ENCODE data around the gene EPM2A.
"Not testable (repeated sequence)": the region's sequence is repeated elsewhere in the genome, so short reads cannot be mapped to it uniquely, and the experiment has no call there.

The EPM2A gene

GRCh38 chr6:145742472-145742871 is 7.2 kb upstream of the EPM2A start:
- H3K27ac Mint-ChIP-seq; H3K4me1 Mint-ChIP-seq; H3K36me3 Mint-ChIP-seq (ENCODE audit: low read depth); ATAC-seq; H3K9me3 Mint-ChIP-seq; H3K27me3 Mint-ChIP-seq; H3K4me3 Mint-ChIP-seq; DNase-seq: not testable (repeated sequence)

- not testable (repeated sequence) for H3K27ac Mint-ChIP-seq; H3K4me3 Mint-ChIP-seq; DNase-seq; H3K27me3 Mint-ChIP-seq; ATAC-seq; H3K36me3 Mint-ChIP-seq (ENCODE audit: low read depth); H3K9me3 Mint-ChIP-seq
- peaks cover 19% of the 10 kb centered on the region for H3K4me1 Mint-ChIP-seq
Observed at GRCh38 chr6:145739685-145740084, 4.4 kb upstream of the EPM2A start.

- ATAC-seq: no peak
- Mint-ChIP-seq H3K4me1 (peaks cover 28% of the 10 kb centered on the region), H3K27ac (no peak overlapping the region), H3K27me3 (no peaks in the 10 kb centered on the region), H3K36me3 (ENCODE audit: low read depth) (peaks cover 4% of the 10 kb centered on the region), H3K4me3 (no peak overlapping the region), H3K9me3 (peaks cover 7% of the 10 kb centered on the region)
- no peak for DNase-seq
Observed at GRCh38 chr6:145738265-145738664, 2.9 kb upstream of the EPM2A start.

GRCh38 chr6:145736661-145737144 is 1.4 kb upstream of the EPM2A start:
- Mint-ChIP-seq H3K9me3 (peaks cover 7% of the 10 kb centered on the region), H3K4me3 (peak overlapping the region; percentile 91), H3K36me3 (ENCODE audit: low read depth) (peaks cover 4% of the 10 kb centered on the region), H3K27me3 (no peaks in the 10 kb centered on the region), H3K4me1 (peaks cover 33% of the 10 kb centered on the region), H3K27ac (peak overlapping the region; percentile 99)
- DNase-seq: no peak
- ATAC-seq: no peak

- DNase-seq (peak; percentile 82), ATAC-seq (peak; percentile 83)
- no peaks in the 10 kb centered on the region for H3K27me3 Mint-ChIP-seq
- H3K4me1 Mint-ChIP-seq: peaks cover 46% of the 10 kb centered on the region
- H3K9me3 Mint-ChIP-seq: peaks cover 9% of the 10 kb centered on the region
- peak overlapping the region; percentile 92 for H3K4me3 Mint-ChIP-seq
- H3K27ac Mint-ChIP-seq: peak overlapping the region; percentile 95
- H3K36me3 Mint-ChIP-seq (ENCODE audit: low read depth): peaks cover 9% of the 10 kb centered on the region
Observed at GRCh38 chr6:145734486-145735355, 599 bp downstream of the EPM2A start.

- H3K9me3 Mint-ChIP-seq: peaks cover 11% of the 10 kb centered on the region
- no peak for ATAC-seq
- no peak for DNase-seq
- peaks cover 18% of the 10 kb centered on the region for H3K36me3 Mint-ChIP-seq (ENCODE audit: low read depth)
- H3K4me1 Mint-ChIP-seq: peaks cover 46% of the 10 kb centered on the region
- H3K4me3 Mint-ChIP-seq: peak overlapping the region; percentile 92
- H3K27ac Mint-ChIP-seq: peak overlapping the region; percentile 46
- no peaks in the 10 kb centered on the region for H3K27me3 Mint-ChIP-seq
Observed at GRCh38 chr6:145733810-145734209, 1.5 kb downstream of the EPM2A start.

- ATAC-seq (no peak), DNase-seq (no peak)
- peaks cover 14% of the 10 kb centered on the region for H3K9me3 Mint-ChIP-seq
- H3K27ac Mint-ChIP-seq: no peak overlapping the region
- peaks cover 22% of the 10 kb centered on the region for H3K36me3 Mint-ChIP-seq (ENCODE audit: low read depth)
- H3K4me1 Mint-ChIP-seq: peaks cover 48% of the 10 kb centered on the region
- H3K27me3 Mint-ChIP-seq: no peaks in the 10 kb centered on the region
- no peak overlapping the region for H3K4me3 Mint-ChIP-seq
Observed at GRCh38 chr6:145733207-145733606, 2.1 kb downstream of the EPM2A start.

GRCh38 chr6:145731447-145731846 is 3.9 kb downstream of the EPM2A start:
- peaks cover 19% of the 10 kb centered on the region for H3K9me3 Mint-ChIP-seq

GRCh38 chr6:145729887-145730286 is 5.4 kb downstream of the EPM2A start:
- Mint-ChIP-seq H3K4me3 (no peak overlapping the region), H3K27me3 (no peaks in the 10 kb centered on the region), H3K9me3 (peaks cover 19% of the 10 kb centered on the region), H3K4me1 (peaks cover 36% of the 10 kb centered on the region), H3K27ac (no peak overlapping the region), H3K36me3 (ENCODE audit: low read depth) (peaks cover 28% of the 10 kb centered on the region)
- no peak for ATAC-seq
- DNase-seq: no peak

More at GRCh38 chr6:145731447-145731846, 3.9 kb downstream of the EPM2A start:
- Mint-ChIP-seq H3K4me1 (peaks cover 39% of the 10 kb centered on the region), H3K36me3 (ENCODE audit: low read depth) (peaks cover 26% of the 10 kb centered on the region), H3K27ac (peak overlapping the region; percentile 4), H3K4me3 (no peak overlapping the region), H3K27me3 (no peaks in the 10 kb centered on the region)
- DNase-seq: no peak
- ATAC-seq: no peak

- H3K4me3 Mint-ChIP-seq: no peak overlapping the region
- H3K27ac Mint-ChIP-seq: no peak overlapping the region
- peaks cover 25% of the 10 kb centered on the region for H3K36me3 Mint-ChIP-seq (ENCODE audit: low read depth)
- H3K4me1 Mint-ChIP-seq: peaks cover 28% of the 10 kb centered on the region
- peaks cover 22% of the 10 kb centered on the region for H3K9me3 Mint-ChIP-seq
- no peak for ATAC-seq
- no peaks in the 10 kb centered on the region for H3K27me3 Mint-ChIP-seq
- no peak for DNase-seq
Observed at GRCh38 chr6:145728444-145729385, 6.6 kb downstream of the EPM2A start.

- ATAC-seq (no peak), DNase-seq (no peak)
- peaks cover 25% of the 10 kb centered on the region for H3K36me3 Mint-ChIP-seq (ENCODE audit: low read depth)
- H3K9me3 Mint-ChIP-seq: peaks cover 26% of the 10 kb centered on the region
- peaks cover 26% of the 10 kb centered on the region for H3K4me1 Mint-ChIP-seq
- H3K27me3 Mint-ChIP-seq: no peaks in the 10 kb centered on the region
- H3K4me3 Mint-ChIP-seq: no peak overlapping the region
- H3K27ac Mint-ChIP-seq: no peak overlapping the region
Observed at GRCh38 chr6:145727817-145728388, 7.4 kb downstream of the EPM2A start.

- Mint-ChIP-seq H3K27me3 (no peaks in the 10 kb centered on the region), H3K4me1 (peaks cover 13% of the 10 kb centered on the region), H3K9me3 (peaks cover 30% of the 10 kb centered on the region), H3K36me3 (ENCODE audit: low read depth) (peaks cover 28% of the 10 kb centered on the region), H3K27ac (no peak overlapping the region), H3K4me3 (no peak overlapping the region)
- DNase-seq: no peak
- no peak for ATAC-seq
Observed at GRCh38 chr6:145725570-145725969, 9.8 kb downstream of the EPM2A start.

- Mint-ChIP-seq H3K27me3 (no peaks in the 10 kb centered on the region), H3K27ac (no peak overlapping the region), H3K4me1 (peaks cover 8% of the 10 kb centered on the region), H3K4me3 (no peak overlapping the region), H3K9me3 (peaks cover 19% of the 10 kb centered on the region), H3K36me3 (ENCODE audit: low read depth) (peaks cover 14% of the 10 kb centered on the region)
- DNase-seq (no peak), ATAC-seq (no peak)
Observed at GRCh38 chr6:145723646-145724045, 11.7 kb downstream of the EPM2A start.

GRCh38 chr6:145722190-145722589 is 13.1 kb downstream of the EPM2A start:
- peaks cover 2% of the 10 kb centered on the region for H3K4me1 Mint-ChIP-seq
- H3K36me3 Mint-ChIP-seq (ENCODE audit: low read depth): peaks cover 8% of the 10 kb centered on the region
- DNase-seq: no peak
- peaks cover 10% of the 10 kb centered on the region for H3K9me3 Mint-ChIP-seq
- no peaks in the 10 kb centered on the region for H3K27me3 Mint-ChIP-seq
- H3K27ac Mint-ChIP-seq: no peak overlapping the region
- ATAC-seq: no peak
- H3K4me3 Mint-ChIP-seq: no peak overlapping the region
